Subcutaneous preadipocyte (primary cell): ENCODE data around the gene KRTAP15-1. TPM values are rescaled to one million over a fixed set of nuclear protein-coding genes. Genes with fewer than 3 reads are reported as not detected.

Experiments used
- total RNA-seq: library from RNA; depleted of rRNA; stranded (reverse); fragments of >200 nt; gene quantifications from 2 replicates; pipeline ENCODE4 v1.2.3, GENCODE V29; 2012

Gene KRTAP15-1
- not detected in 2 replicates for total RNA-seq

GRCh38 chr21:30439975-30440374, at the start of gene KRTAP15-1:
Gene KRTAP15-1, plus strand, starts transcription at chr21:30440275. Its CDS starts 53 bp downstream, at chr21:30440328.

GRCh38 chr21:30395731-30396130, 44.3 kb upstream of the KRTAP15-1 start, which contains the start of gene KRTAP13-1:
Gene KRTAP13-1, plus strand, starts transcription at chr21:30396031. Its CDS starts 56 bp downstream, at chr21:30396087.

GRCh38 chr21:30425826-30426225, 14.2 kb upstream of the KRTAP15-1 start, which contains the start of gene KRTAP13-3:
Gene KRTAP13-3, minus strand, starts transcription at chr21:30425926. Its CDS starts 14 bp downstream, at chr21:30425912.

GRCh38 chr21:30430170-30430655, 9.9 kb upstream of the KRTAP15-1 start, which contains the start of gene KRTAP13-4:
Gene KRTAP13-4, plus strand, starts transcription at chr21:30430220. Its CDS starts 56 bp downstream, at chr21:30430276.

GRCh38 chr21:30480145-30480544, 40.1 kb downstream of the KRTAP15-1 start, which contains the start of gene KRTAP19-1:
Gene KRTAP19-1, minus strand, starts transcription at chr21:30480367. Its CDS starts 50 bp downstream, at chr21:30480317.

GRCh38 chr21:30487336-30487735, 47.3 kb downstream of the KRTAP15-1 start, which contains the start of gene KRTAP19-2:
Gene KRTAP19-2, minus strand, starts transcription at chr21:30487436. Its CDS starts 88 bp downstream, at chr21:30487348.

Other genes with a start within 250 kb of the KRTAP15-1 start
- not detected in 2 replicates for gene CLDN8, start 224.2 kb upstream of the KRTAP15-1 start, total RNA-seq
- not detected in 2 replicates for gene KRTAP24-1, start 157.3 kb upstream of the KRTAP15-1 start, total RNA-seq
- gene KRTAP25-1, start 150.8 kb upstream of the KRTAP15-1 start, total RNA-seq: not detected in 2 replicates
- not detected in 2 replicates for gene KRTAP26-1, start 120.0 kb upstream of the KRTAP15-1 start, total RNA-seq
- not detected in 2 replicates for gene KRTAP27-1, start 102.6 kb upstream of the KRTAP15-1 start, total RNA-seq
- gene KRTAP23-1, start 91.7 kb upstream of the KRTAP15-1 start, total RNA-seq: not detected in 2 replicates
- gene KRTAP13-2, start 68.0 kb upstream of the KRTAP15-1 start, total RNA-seq: not detected in 2 replicates
- gene KRTAP13-1, start 44.2 kb upstream of the KRTAP15-1 start, total RNA-seq: not detected in 2 replicates
- gene KRTAP13-3, start 14.3 kb upstream of the KRTAP15-1 start, total RNA-seq: not detected in 2 replicates
- not detected in 2 replicates for gene KRTAP13-4, start 10.1 kb upstream of the KRTAP15-1 start, total RNA-seq
- gene KRTAP19-1, start 40.1 kb downstream of the KRTAP15-1 start, total RNA-seq: not detected in 2 replicates
- not detected in 2 replicates for gene KRTAP19-2, start 47.2 kb downstream of the KRTAP15-1 start, total RNA-seq
- not detected in 2 replicates for gene KRTAP19-3, start 51.7 kb downstream of the KRTAP15-1 start, total RNA-seq
- not detected in 2 replicates for gene KRTAP19-4, start 56.9 kb downstream of the KRTAP15-1 start, total RNA-seq
- not detected in 2 replicates for gene KRTAP19-5, start 61.9 kb downstream of the KRTAP15-1 start, total RNA-seq
- not detected in 2 replicates for gene KRTAP19-6, start 101.6 kb downstream of the KRTAP15-1 start, total RNA-seq
- gene KRTAP19-7, start 121.0 kb downstream of the KRTAP15-1 start, total RNA-seq: not detected in 2 replicates
- gene KRTAP22-2, start 150.1 kb downstream of the KRTAP15-1 start, total RNA-seq: not detected in 2 replicates
- not detected in 2 replicates for gene KRTAP6-3, start 152.2 kb downstream of the KRTAP15-1 start, total RNA-seq
- not detected in 2 replicates for gene KRTAP6-2, start 158.6 kb downstream of the KRTAP15-1 start, total RNA-seq
- gene KRTAP22-1, start 160.8 kb downstream of the KRTAP15-1 start, total RNA-seq: not detected in 2 replicates
- not detected in 2 replicates for gene KRTAP6-1, start 173.7 kb downstream of the KRTAP15-1 start, total RNA-seq
- gene KRTAP20-1, start 176.2 kb downstream of the KRTAP15-1 start, total RNA-seq: not detected in 2 replicates
- not detected in 2 replicates for gene KRTAP20-4, start 180.4 kb downstream of the KRTAP15-1 start, total RNA-seq
- gene KRTAP20-2, start 194.9 kb downstream of the KRTAP15-1 start, total RNA-seq: not detected in 2 replicates
- not detected in 2 replicates for gene KRTAP20-3, start 202.6 kb downstream of the KRTAP15-1 start, total RNA-seq